Measurements from ENCODE around the gene SOWAHA. TPM values are rescaled to one million over a fixed set of nuclear protein-coding genes. Genes with fewer than 3 reads are reported as not detected.

Gene SOWAHA
- total RNA-seq, 8 experiments from 2014 or later, result 0.14 to 2.5 (median 0.42) TPM; not detected in 2

DNA sequence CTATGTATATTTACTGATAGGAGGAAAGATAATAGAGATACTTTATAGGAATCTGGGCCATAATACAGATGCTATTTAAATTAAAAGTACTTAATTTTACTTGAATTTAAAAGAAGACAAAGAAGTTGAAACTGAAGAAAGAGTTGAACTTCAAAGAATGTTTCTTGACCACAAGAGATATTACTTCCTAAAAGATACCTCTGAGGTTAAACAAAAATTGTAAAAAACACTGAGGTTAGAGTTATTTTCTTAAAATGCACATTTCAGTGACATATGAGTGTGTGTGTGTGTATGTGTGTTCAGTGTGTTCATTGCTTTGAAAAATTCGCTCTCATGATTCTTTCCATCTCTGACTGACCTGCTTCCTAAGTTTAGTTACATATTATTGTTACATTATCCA, 32.5 kb upstream of the SOWAHA start:
- in situ Hi-C loops (cut with MboI; ENCODE audit: low pct_unique_long_range_greater_than_20kb in 2 of 9, low sequenced_read_pairs in 9 of 9, unreplicated experiment in 9 of 9), result loop anchor here in 1 of 9 experiments (25.0 kb wide), 1 partner anchor 107 kb away; no protein-coding TSS in a partner anchor
- H3K27ac ChIP-seq, result no peak overlapping the region
- 67 to 100% (median 89%) methylated on average over 1 of the region's 1 CpG for WGBS, 10 experiments
- H3K4me1 ChIP-seq (replicated peaks in 1 of 2), result peaks cover 2 to 3% of the 10 kb centered on the region in 2 donors
- H3K4me3 ChIP-seq, result no peak overlapping the region
- ATAC-seq (replicated peaks in 6 of 8), result no peak

DNA sequence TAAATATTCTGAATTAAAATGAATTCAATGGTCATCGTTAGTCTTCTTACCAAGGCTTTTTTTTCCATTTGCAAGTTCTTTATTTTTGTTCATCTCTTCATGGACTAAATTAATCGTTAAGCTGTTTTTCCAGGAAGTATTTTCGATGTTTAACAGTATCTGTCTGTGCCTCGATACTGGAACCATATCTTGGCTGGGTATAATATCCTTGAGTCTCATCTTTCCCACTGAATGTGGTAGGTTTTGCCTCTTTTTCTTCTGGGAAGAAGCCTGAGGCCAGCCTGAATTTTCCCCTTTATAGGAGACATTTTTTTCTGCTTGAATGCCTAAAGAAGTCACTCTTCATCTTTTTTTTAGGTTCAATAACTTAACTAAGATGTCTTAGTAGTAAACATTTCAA, 32.1 kb upstream of the SOWAHA start:
- in situ Hi-C loops (cut with MboI; ENCODE audit: low pct_unique_long_range_greater_than_20kb in 2 of 9, low sequenced_read_pairs in 9 of 9, unreplicated experiment in 9 of 9), result loop anchor here in 1 of 9 experiments (25.0 kb wide), 1 partner anchor 106 kb away; no protein-coding TSS in a partner anchor
- Histone ChIP-seq H3K4me3 (no peak overlapping the region), H3K4me1 (replicated peaks in 1 of 2) (no peaks in the 10 kb centered on the region), H3K27ac (no peak overlapping the region)
- 77 to 100% (median 88%) methylated on average over 1 to 4 of the region's 4 CpGs for WGBS, 10 experiments
- ATAC-seq (replicated peaks in 6 of 8), result no peak

DNA sequence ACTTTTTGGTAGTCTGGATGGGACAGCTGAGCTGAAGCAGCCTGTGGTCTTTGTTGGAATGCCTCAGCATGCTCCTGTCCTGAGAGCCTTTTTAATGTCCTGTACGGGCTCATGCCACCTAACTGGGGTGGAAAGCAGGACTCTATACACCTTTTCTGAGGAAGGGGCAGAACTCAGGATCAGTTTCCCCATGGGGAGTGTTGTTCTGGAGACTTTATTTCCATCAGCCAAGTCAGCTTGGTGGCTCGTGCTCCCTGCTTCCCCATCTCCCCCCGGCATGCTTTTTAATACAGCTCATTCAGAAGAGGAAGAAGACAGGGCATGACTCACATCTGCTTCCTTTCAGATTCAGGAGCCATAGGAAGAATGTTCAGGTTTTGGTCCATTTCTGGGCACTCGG, 31.0 kb upstream of the SOWAHA start:
- H3K4me3 ChIP-seq, result no peak overlapping the region
- WGBS, 10 experiments, result 44 to 100% (median 74%) methylated on average over 1 to 4 of the region's 4 CpGs; no CpG with 5 or more reads in 4 of the 10 experiments
- no peaks in the 10 kb centered on the region for H3K4me1 ChIP-seq (replicated peaks in 1 of 2)
- no peak overlapping the region for H3K27ac ChIP-seq
- in situ Hi-C loops (cut with MboI; ENCODE audit: low pct_unique_long_range_greater_than_20kb in 2 of 9, low sequenced_read_pairs in 9 of 9, unreplicated experiment in 9 of 9), result loop anchor here in 1 of 9 experiments (25.0 kb wide), 1 partner anchor 105 kb away; no protein-coding TSS in a partner anchor
- no peak for ATAC-seq (replicated peaks in 6 of 8)

DNA sequence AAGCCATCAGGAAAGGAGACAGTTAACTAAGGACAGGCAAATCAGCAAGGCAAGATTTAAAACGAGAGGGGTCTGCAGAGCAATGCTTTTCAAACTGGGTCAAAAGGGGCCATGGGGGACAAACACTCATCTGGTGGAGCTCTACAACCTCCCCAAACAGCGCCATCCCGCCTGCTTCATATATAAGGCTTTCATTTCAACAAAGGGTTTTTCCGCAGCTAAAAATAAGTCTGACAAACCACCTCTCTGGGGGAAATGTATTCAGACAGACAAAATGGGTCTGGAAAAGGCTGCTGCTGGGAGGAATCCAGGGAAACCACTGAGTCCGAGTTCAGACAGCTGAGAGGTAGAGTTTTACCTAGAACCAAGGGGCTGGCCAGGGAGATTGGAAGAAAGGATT, 27.7 kb upstream of the SOWAHA start:
- Histone ChIP-seq H3K27ac (no peak overlapping the region), H3K4me3 (no peak overlapping the region), H3K4me1 (replicated peaks in 1 of 2) (no peaks in the 10 kb centered on the region)
- no peak for ATAC-seq (replicated peaks in 6 of 8)
- 0 to 100% (median 69%) methylated on average over 1 to 5 of the region's 5 CpGs; no CpG with 5 or more reads in 1 of the 10 experiments for WGBS, 10 experiments
- in situ Hi-C loops (cut with MboI; ENCODE audit: low pct_unique_long_range_greater_than_20kb in 2 of 9, low sequenced_read_pairs in 9 of 9, unreplicated experiment in 9 of 9), result loop anchor here in 1 of 9 experiments (25.0 kb wide), 1 partner anchor 102 kb away; no protein-coding TSS in a partner anchor

DNA sequence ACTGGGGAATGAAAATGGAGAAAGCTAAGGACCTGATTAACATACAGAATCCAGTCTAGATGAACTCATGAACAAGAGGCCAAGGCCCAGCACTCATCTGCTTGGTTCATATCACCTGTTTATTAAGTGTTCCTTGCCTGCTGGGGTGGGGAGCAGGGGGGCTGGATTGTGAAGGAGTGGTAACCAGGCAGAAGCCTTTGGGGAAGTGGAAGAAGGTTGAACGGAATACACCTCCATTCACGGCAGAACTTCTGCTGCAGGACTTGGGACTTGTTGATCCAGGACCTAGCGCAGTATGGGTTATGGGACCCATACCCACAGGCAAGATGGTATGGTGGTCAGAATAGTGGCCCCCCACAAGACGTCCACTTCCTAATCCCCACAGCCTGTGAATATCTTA, 27.2 kb upstream of the SOWAHA start:
- H3K27ac ChIP-seq, result no peak overlapping the region
- H3K4me3 ChIP-seq, result no peak overlapping the region
- WGBS, 10 experiments, result 20 to 71% methylated on average over 1 of the region's 4 CpGs; no CpG with 5 or more reads in 8 of the 10 experiments
- in situ Hi-C loops (cut with MboI; ENCODE audit: low pct_unique_long_range_greater_than_20kb in 2 of 9, low sequenced_read_pairs in 9 of 9, unreplicated experiment in 9 of 9), result loop anchor here in 1 of 9 experiments (25.0 kb wide), 1 partner anchor 101 kb away; no protein-coding TSS in a partner anchor
- no peak for ATAC-seq (replicated peaks in 6 of 8)
- H3K4me1 ChIP-seq (replicated peaks in 1 of 2), result no peaks in the 10 kb centered on the region

DNA sequence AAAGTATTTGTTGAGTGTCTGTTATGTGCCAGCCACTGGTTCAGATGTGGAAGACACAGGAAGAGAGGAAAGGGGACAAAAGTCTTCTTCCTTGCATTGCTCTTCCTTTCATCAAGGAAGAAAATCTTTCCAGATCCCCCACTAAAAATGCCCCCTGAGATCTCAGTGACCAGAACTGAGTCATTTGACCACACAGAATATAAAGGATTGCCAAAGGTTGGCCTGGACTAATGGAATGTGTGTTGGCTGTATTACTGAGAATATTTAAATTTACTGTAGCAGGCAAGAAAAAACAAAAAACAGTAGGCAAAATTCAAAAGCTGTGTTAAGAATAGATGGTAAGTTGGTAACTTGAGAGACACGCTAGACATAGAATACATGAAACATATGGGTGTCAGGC, 26.0 kb upstream of the SOWAHA start:
- peak in 1 of 8 experiments; percentile 41 for ATAC-seq (replicated peaks in 6 of 8)
- H3K27ac ChIP-seq, result no peak overlapping the region
- H3K4me3 ChIP-seq, result no peak overlapping the region
- in situ Hi-C loops (cut with MboI; ENCODE audit: low pct_unique_long_range_greater_than_20kb in 2 of 9, low sequenced_read_pairs in 9 of 9, unreplicated experiment in 9 of 9), result loop anchor here in 1 of 9 experiments (25.0 kb wide), 1 partner anchor 100 kb away; no protein-coding TSS in a partner anchor
- WGBS, 10 experiments, result 56 to 100% (median 86%) methylated on average over 1 of the region's 1 CpG; no CpG with 5 or more reads in 3 of the 10 experiments
- H3K4me1 ChIP-seq (replicated peaks in 1 of 2), result no peaks in the 10 kb centered on the region

DNA sequence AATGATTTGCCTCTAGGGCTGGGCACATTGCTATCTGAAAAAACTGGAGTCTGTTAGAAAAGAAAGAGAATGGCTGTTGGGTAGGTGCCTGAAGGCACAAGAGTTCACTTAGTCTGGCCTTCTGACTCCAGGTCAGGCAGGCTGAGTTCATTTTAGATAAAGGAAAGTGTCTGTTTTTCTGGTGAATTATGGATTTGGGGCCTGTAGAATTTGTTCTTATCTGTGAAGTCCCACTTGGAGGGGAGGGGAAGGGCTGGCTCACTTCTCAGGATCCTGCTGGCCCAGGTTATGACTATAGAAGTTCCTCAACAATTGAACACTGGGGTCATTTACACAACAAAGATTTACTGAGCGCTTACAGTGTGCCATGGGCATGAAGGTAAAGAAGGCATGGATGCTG, 24.6 kb upstream of the SOWAHA start:
- Histone ChIP-seq H3K4me1 (replicated peaks in 1 of 2) (no peaks in the 10 kb centered on the region), H3K27ac (no peak overlapping the region), H3K4me3 (no peak overlapping the region)
- in situ Hi-C loops (cut with MboI; ENCODE audit: low pct_unique_long_range_greater_than_20kb in 2 of 9, low sequenced_read_pairs in 9 of 9, unreplicated experiment in 9 of 9), result loop anchor here in 1 of 9 experiments (25.0 kb wide), 1 partner anchor 99 kb away; no protein-coding TSS in a partner anchor
- no peak for ATAC-seq (replicated peaks in 6 of 8)
- WGBS, 10 experiments, result 50 to 100% (median 80%) methylated on average over 1 of the region's 1 CpG; no CpG with 5 or more reads in 5 of the 10 experiments

DNA sequence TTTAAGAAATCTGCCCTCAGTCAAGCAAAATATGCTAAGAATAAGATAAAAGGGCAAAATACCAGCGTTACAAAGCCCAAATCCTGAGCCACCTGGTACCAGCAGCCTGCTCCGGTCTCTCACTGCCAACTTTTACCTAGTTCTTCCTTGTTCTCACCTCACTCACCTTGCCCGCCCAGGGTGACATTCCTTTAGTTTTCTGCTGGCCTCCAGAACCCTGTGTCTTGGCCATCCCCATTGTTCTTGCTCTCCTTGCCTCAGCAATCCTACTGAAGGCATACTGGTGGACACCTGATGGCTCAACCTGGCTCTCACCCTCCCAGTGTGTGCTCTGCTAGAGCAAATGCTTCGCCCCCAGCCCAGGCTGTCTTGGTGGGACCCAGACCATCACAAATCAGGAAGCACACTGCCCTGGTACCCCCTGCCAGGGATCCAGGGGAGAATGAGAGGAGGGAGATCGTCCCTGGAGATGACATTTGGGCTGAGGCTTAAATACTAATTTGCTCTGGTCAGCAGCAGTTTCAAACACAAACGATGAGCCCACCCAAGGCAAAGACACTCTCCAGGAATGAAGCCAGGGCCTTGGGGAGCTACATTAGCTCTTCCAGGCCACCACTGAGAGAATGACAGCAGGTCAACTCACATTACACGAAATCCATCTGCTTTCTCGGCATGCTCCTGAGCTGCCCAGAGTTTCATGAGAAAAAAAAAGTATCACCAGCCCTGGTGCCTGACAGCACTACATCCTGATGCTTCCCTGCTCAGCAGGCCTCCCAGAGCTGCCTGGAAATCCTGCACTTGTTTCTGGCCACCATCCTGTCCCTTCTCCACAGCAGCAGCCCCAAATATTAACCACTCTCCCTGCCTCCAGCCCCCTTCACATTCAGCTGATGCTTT, 23.9 kb upstream of the SOWAHA start:
- in situ Hi-C loops (cut with MboI; ENCODE audit: low pct_unique_long_range_greater_than_20kb in 2 of 9, low sequenced_read_pairs in 9 of 9, unreplicated experiment in 9 of 9), result loop anchor here in 1 of 9 experiments (25.0 kb wide), 1 partner anchor 98 kb away; no protein-coding TSS in a partner anchor
- Histone ChIP-seq H3K27ac (no peak overlapping the region), H3K4me1 (replicated peaks in 1 of 2) (no peaks in the 10 kb centered on the region), H3K4me3 (no peak overlapping the region)
- no peak for ATAC-seq (replicated peaks in 6 of 8)
- 14 to 100% (median 78%) methylated on average over 1 to 6 of the region's 8 CpGs for WGBS, 10 experiments

DNA sequence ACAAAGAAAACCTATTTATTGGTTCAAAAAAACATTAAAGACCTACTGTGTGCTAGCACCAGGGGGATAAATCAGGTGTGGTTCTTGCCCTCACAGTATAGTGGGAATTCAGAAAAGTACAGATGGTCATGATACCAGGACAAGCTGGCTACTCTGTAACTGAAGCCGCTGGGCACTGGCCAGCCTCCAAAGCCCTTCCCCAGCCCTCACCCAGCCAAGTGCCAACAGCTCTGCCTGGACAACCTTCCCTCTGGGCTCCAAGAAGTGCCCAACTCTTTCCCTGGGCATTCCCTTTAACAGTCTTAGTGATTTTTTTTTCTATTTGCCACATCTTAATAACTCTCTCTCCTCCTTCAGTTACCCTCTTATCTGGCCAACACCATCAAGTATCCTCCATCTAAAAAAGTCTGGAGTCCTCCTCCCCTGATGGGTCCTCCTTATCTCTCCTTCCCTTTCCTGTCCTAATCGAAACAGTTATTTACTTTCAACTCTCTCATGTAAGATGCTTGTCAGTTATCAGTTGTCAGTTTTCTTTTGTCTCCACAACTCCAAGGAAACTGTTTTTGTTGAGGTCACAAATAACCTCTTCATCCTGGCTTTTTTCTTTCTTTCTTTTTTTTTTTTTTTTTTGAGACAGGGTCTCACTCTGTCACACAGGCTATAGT, 22.8 kb upstream of the SOWAHA start:
- WGBS, 10 experiments, result 30 to 100% (median 65%) methylated on average over 1 to 2 of the region's 2 CpGs
- H3K27ac ChIP-seq, result no peak overlapping the region
- in situ Hi-C loops (cut with MboI; ENCODE audit: low pct_unique_long_range_greater_than_20kb in 2 of 9, low sequenced_read_pairs in 9 of 9, unreplicated experiment in 9 of 9), result loop anchor here in 1 of 9 experiments (25.0 kb wide), 1 partner anchor 97 kb away; no protein-coding TSS in a partner anchor
- no peaks in the 10 kb centered on the region for H3K4me1 ChIP-seq (replicated peaks in 1 of 2)
- ATAC-seq (replicated peaks in 6 of 8), result peak in 1 of 8 experiments; percentile 53
- no peak overlapping the region for H3K4me3 ChIP-seq

DNA sequence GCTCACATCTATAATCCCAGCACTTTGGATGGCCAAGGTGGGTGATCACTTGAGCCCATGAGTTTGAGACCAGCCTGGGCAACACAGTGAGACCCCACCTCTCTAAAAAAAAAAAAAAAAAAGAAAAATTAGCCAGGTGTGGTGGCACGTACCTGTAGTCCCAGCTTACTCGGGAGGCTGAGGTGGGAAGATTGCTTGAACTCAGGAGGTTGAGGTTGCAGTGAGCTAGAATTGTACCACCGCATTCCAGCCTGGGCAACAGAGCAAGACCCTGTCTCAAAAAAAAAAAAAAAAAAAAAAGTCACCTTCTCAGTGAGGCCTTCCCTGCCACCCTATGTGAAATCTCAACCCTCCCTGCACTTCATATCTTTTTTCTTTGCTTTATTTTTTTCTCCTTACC, 22.1 kb upstream of the SOWAHA start:
- no peak overlapping the region for H3K27ac ChIP-seq
- in situ Hi-C loops (cut with MboI; ENCODE audit: low pct_unique_long_range_greater_than_20kb in 2 of 9, low sequenced_read_pairs in 9 of 9, unreplicated experiment in 9 of 9), result loop anchor here in 1 of 9 experiments (25.0 kb wide), 1 partner anchor 96 kb away; no protein-coding TSS in a partner anchor
- ATAC-seq (replicated peaks in 6 of 8), result no peak
- 70 to 100% (median 100%) methylated on average over 1 to 3 of the region's 3 CpGs; no CpG with 5 or more reads in 1 of the 10 experiments for WGBS, 10 experiments
- H3K4me1 ChIP-seq (replicated peaks in 1 of 2), result no peaks in the 10 kb centered on the region
- no peak overlapping the region for H3K4me3 ChIP-seq

DNA sequence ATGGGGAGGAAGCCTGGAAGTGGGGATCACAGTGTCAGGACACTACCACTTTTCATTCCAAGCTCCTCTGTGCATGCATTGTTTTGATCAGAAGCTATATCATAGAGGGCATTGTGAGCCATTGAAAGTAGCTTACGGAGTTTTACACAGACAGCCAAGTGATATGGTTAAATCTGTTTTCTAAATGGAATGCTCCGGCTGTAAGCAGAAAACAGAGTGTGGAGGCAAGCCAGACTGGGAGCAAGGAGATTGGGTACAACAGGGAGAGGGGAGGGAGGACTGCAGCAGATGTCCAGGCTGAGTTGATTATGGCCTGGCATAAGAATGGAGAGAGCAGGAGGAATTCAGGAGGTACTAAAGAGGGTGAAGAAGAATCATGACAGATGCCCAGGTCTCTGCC, 15.5 kb upstream of the SOWAHA start:
- Histone ChIP-seq H3K27ac (no peak overlapping the region), H3K4me1 (replicated peaks in 1 of 2) (no peaks in the 10 kb centered on the region), H3K4me3 (no peak overlapping the region)
- 0 to 92% (median 47%) methylated on average over 1 to 2 of the region's 2 CpGs; no CpG with 5 or more reads in 2 of the 10 experiments for WGBS, 10 experiments
- no peak for ATAC-seq (replicated peaks in 6 of 8)
- in situ Hi-C loops (cut with MboI; ENCODE audit: low pct_unique_long_range_greater_than_20kb in 2 of 9, low sequenced_read_pairs in 9 of 9, unreplicated experiment in 9 of 9), result loop anchor here in 1 of 9 experiments (25.0 kb wide), 1 partner anchor 90 kb away; no protein-coding TSS in a partner anchor

DNA sequence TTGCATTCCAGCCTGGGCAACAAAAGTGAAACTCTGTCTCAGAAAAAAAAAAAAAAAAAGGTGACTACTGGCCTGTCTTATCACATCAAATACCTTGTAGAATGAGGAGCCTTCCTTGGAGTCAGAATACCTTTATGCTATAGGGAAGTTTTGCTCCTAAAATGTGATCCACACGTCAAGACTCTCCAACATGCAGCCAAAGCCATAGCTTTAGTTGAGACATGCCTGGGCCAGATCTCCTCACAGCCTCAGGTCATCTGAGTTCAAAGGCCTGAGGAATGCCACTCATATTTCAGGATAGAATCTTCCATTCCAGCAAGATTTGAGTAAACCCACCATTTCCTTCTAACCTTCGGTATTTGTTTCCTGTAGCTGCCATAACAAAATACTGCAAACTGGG, 13.7 kb upstream of the SOWAHA start:
- Histone ChIP-seq H3K4me3 (no peak overlapping the region), H3K4me1 (replicated peaks in 1 of 2) (no peaks in the 10 kb centered on the region), H3K27ac (no peak overlapping the region)
- ATAC-seq (replicated peaks in 6 of 8), result no peak
- in situ Hi-C loops (cut with MboI; ENCODE audit: low pct_unique_long_range_greater_than_20kb in 2 of 9, low sequenced_read_pairs in 9 of 9, unreplicated experiment in 9 of 9), result loop anchor here in 1 of 9 experiments (25.0 kb wide), 1 partner anchor 88 kb away; no protein-coding TSS in a partner anchor
- 77 to 100% (median 100%) methylated on average over 1 to 2 of the region's 2 CpGs; no CpG with 5 or more reads in 3 of the 10 experiments for WGBS, 10 experiments
